Suprapubic skin (tissue), 4 donors: ENCODE measurements around the gene MAPK1IP1L. TPM values are rescaled to one million over a fixed set of nuclear protein-coding genes. Genes with fewer than 3 reads are reported as not detected.

Experiments used
- DNase-seq, 2 donors: peaks; one replicate each; pipeline ENCODE4 v3.0.0-alpha.2; 2019; ENCODE audit warnings: low spot score in 2 of 2
- H3K27ac ChIP-seq: fragments of 200-600 bp; sonication (generic); one replicate; pipeline ENCODE4 v1.5.1; 2019
- H3K27me3 ChIP-seq: fragments of 200-600 bp; sonication (generic); one replicate; pipeline ENCODE4 v1.5.1; 2019
- H3K36me3 ChIP-seq: fragments of 200-600 bp; sonication (generic); one replicate; pipeline ENCODE4 v1.5.1; 2019
- H3K4me1 ChIP-seq: fragments of 200-600 bp; sonication (generic); one replicate; pipeline ENCODE4 v1.5.1; 2019
- H3K4me3 ChIP-seq: fragments of 200-600 bp; sonication (generic); one replicate; pipeline ENCODE4 v1.5.1; 2019; ENCODE audit warnings: mild to moderate bottlenecking
- H3K9me3 ChIP-seq: fragments of 200-600 bp; sonication (generic); one replicate; pipeline ENCODE4 v1.5.1; 2019
- EP300 ChIP-seq: sonication (generic); formaldehyde crosslinking; IDR thresholded peaks from one replicate; pipeline ENCODE4 v1.6.1; 2017; ENCODE audit warnings: antibody characterized with exemption
- POLR2A ChIP-seq, 2 donors: fragments of 450-650 bp; IDR thresholded peaks; one replicate each; pipeline ENCODE4 v1.6.1; 2017; ENCODE audit warnings: antibody characterized with exemption in 2 of 2, mild to moderate bottlenecking in 2 of 2, moderate library complexity in 2 of 2
- POLR2AphosphoS5 ChIP-seq, 3 donors: sonication (generic); formaldehyde crosslinking; IDR thresholded peaks; one replicate each; pipeline ENCODE4 v1.6.1; 2017; ENCODE audit warnings: antibody characterized with exemption in 3 of 3
- WGBS: methylation state at CpG from one replicate; pipeline ENCODE4 v1.1.5; 2018; 5-methylcytosine and 5-hydroxymethylcytosine counted together
- total RNA-seq, 4 donors: library from RNA; depleted of rRNA; stranded (reverse); fragments of >200 nt; gene quantifications; one replicate each; pipeline ENCODE4 v1.1.0, GENCODE V29; 2016
- TF ChIP-seq, protein P1 (sequence below), 2 donors: fragments of 200-600 bp in 1 of 2; fragments of 450-650 bp in 1 of 2; sonication (generic) in 1 of 2; IDR thresholded peaks; one replicate each; pipeline ENCODE4 v1.5.1; 2016 to 2019; ENCODE audit warnings: antibody characterized with exemption in 2 of 2, mild to moderate bottlenecking in 1 of 2, moderate library complexity in 1 of 2

The MAPK1IP1L gene
- total RNA-seq, 4 donors from 2014 or later: 40.3 to 95.5 (median 59.7) TPM

GRCh38 chr14:55086938-55087337 is 35.5 kb downstream of the MAPK1IP1L start:
- 94% methylated on average over 9 of the region's 9 CpGs for WGBS
- DNase-seq: no peak
- TF ChIP-seq POLR2AphosphoS5 (IDR thresholded peaks at IDR 0.05) (no peak), POLR2A (IDR thresholded peaks at IDR 0.05) (no peak), EP300 (no peak)
- TF ChIP-seq, protein P1, sequence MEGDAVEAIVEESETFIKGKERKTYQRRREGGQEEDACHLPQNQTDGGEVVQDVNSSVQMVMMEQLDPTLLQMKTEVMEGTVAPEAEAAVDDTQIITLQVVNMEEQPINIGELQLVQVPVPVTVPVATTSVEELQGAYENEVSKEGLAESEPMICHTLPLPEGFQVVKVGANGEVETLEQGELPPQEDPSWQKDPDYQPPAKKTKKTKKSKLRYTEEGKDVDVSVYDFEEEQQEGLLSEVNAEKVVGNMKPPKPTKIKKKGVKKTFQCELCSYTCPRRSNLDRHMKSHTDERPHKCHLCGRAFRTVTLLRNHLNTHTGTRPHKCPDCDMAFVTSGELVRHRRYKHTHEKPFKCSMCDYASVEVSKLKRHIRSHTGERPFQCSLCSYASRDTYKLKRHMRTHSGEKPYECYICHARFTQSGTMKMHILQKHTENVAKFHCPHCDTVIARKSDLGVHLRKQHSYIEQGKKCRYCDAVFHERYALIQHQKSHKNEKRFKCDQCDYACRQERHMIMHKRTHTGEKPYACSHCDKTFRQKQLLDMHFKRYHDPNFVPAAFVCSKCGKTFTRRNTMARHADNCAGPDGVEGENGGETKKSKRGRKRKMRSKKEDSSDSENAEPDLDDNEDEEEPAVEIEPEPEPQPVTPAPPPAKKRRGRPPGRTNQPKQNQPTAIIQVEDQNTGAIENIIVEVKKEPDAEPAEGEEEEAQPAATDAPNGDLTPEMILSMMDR (IDR thresholded peaks at IDR 0.05): no peak

GRCh38 chr14:55088356-55088755 is 36.9 kb downstream of the MAPK1IP1L start:
- no peak overlapping the region for H3K4me3 ChIP-seq
- no peaks in the 10 kb centered on the region for H3K36me3 ChIP-seq
- peak overlapping the region; percentile 50 for H3K27ac ChIP-seq
- DNase-seq: no peak
- H3K27me3 ChIP-seq: no peaks in the 10 kb centered on the region
- H3K9me3 ChIP-seq: no peaks in the 10 kb centered on the region
- H3K4me1 ChIP-seq: peaks cover 37% of the 10 kb centered on the region
- TF ChIP-seq, protein P1 (IDR thresholded peaks at IDR 0.05): no peak
- TF ChIP-seq POLR2AphosphoS5 (IDR thresholded peaks at IDR 0.05): no peak
- TF ChIP-seq POLR2A (IDR thresholded peaks at IDR 0.05): no peak
- no peak for TF ChIP-seq EP300

More at GRCh38 chr14:55086938-55087337, 35.5 kb downstream of the MAPK1IP1L start:
- Histone ChIP-seq H3K9me3 (no peaks in the 10 kb centered on the region), H3K36me3 (no peaks in the 10 kb centered on the region), H3K4me1 (peaks cover 26% of the 10 kb centered on the region), H3K27ac (no peak overlapping the region), H3K4me3 (no peak overlapping the region), H3K27me3 (no peaks in the 10 kb centered on the region)

GRCh38 chr14:55092341-55092740 is 40.9 kb downstream of the MAPK1IP1L start:
- Histone ChIP-seq H3K4me3 (no peak overlapping the region), H3K27me3 (no peaks in the 10 kb centered on the region), H3K27ac (peak overlapping the region; percentile 10), H3K4me1 (peaks cover 45% of the 10 kb centered on the region), H3K36me3 (no peaks in the 10 kb centered on the region), H3K9me3 (no peaks in the 10 kb centered on the region)
- TF ChIP-seq, protein P1 (IDR thresholded peaks at IDR 0.05): no peak
- TF ChIP-seq POLR2AphosphoS5 (IDR thresholded peaks at IDR 0.05): no peak
- no peak for TF ChIP-seq POLR2A (IDR thresholded peaks at IDR 0.05)
- no peak for TF ChIP-seq EP300
- DNase-seq: no peak
- 57% methylated on average over 4 of the region's 4 CpGs for WGBS

DNA sequence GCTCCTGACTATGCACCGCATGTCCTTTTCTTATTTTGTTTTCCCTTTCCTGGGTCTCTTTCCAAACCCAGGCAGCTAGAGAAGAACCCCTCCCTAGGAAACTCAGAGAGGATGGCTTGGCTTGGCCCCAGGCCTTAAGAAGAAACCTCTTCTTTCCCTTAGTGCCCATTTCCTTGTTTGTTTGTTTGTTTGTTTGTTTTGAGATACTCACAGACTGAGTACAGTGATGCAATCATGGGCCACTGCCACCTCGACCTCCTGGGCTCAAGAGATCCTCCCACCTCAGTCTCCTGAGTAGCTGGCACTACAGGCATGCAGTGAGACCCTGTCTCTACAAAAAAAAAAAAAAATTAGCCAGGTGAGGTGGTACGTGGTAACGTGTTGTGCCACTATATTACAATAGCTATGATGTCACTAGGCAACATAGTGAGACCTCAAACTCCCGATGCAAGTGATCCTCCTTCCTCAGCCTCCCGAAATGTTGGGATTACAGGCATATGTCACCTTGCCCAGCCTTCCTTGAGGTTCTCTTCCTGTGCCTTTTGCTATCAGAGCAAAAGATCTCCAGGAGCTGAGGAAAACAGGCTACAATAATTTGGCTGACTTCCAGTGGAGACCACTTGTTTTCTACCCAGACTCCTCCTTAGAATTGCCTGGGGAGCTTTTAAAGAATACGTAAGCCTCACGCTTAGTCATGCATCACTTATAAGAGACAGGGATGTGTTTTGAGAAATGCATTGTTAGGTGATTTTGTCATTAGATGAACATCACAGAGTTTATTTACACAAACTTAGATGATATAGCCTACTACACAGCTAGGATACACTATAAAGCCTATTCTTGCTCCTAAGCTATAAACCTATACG is 43.1 kb downstream of the MAPK1IP1L start:
- Histone ChIP-seq H3K27ac (no peak overlapping the region), H3K4me3 (no peak overlapping the region), H3K9me3 (no peaks in the 10 kb centered on the region), H3K27me3 (no peaks in the 10 kb centered on the region), H3K4me1 (peaks cover 55% of the 10 kb centered on the region), H3K36me3 (no peaks in the 10 kb centered on the region)
- WGBS: 75% methylated on average over 9 of the region's 9 CpGs
- DNase-seq: peak in 1 of 2 donors; percentile 49
- TF ChIP-seq, protein P1 (IDR thresholded peaks at IDR 0.05): no peak
- TF ChIP-seq POLR2A (IDR thresholded peaks at IDR 0.05) (no peak), POLR2AphosphoS5 (IDR thresholded peaks at IDR 0.05) (no peak), EP300 (no peak)

GRCh38 chr14:55097881-55098560 is 46.6 kb downstream of the MAPK1IP1L start:
- TF ChIP-seq POLR2AphosphoS5 (IDR thresholded peaks at IDR 0.05) (no peak), POLR2A (IDR thresholded peaks at IDR 0.05) (no peak), EP300 (no peak)
- TF ChIP-seq, protein P1 (IDR thresholded peaks at IDR 0.05): no peak
- no peak overlapping the region for H3K4me3 ChIP-seq
- no peaks in the 10 kb centered on the region for H3K9me3 ChIP-seq
- DNase-seq: peak in 1 of 2 donors; percentile 69
- WGBS: 47% methylated on average over 5 of the region's 5 CpGs
- H3K36me3 ChIP-seq: no peaks in the 10 kb centered on the region
- no peaks in the 10 kb centered on the region for H3K27me3 ChIP-seq
- peak overlapping the region; percentile 96 for H3K27ac ChIP-seq
- peaks cover 65% of the 10 kb centered on the region for H3K4me1 ChIP-seq
